ENCODE measurements around the gene DCUN1D4. TPM values are rescaled to one million over a fixed set of nuclear protein-coding genes. Genes with fewer than 3 reads are reported as not detected.
A peak's percentile ranks its signal among the peaks of the same experiment; 100 is the strongest.

The DCUN1D4 gene
- total RNA-seq, 6 experiments from 2014 or later: 22.6 to 62.4 (median 37.0) TPM

GRCh38 chr4:51878431-51878830, 35.5 kb downstream of the DCUN1D4 start:
- 81% methylated on average over 2 of the region's 2 CpGs for WGBS (ENCODE audit: insufficient coverage, low coverage, low lambda C conversion rate, missing lambda C conversion rate)
- ATAC-seq: no peak
- intact Hi-C loops (cut with DNase I): no loop called here
- Histone ChIP-seq H3K36me3 (peaks cover 0 to 22% (median 3%) of the 10 kb centered on the region in 4 donors), H3K27me3 (no peaks in the 10 kb centered on the region), H3K27ac (no peak overlapping the region), H3K4me3 (no peak overlapping the region), H3K9me3 (no peaks in the 10 kb centered on the region), H3K4me1 (peaks cover 0 to 40% (median 3%) of the 10 kb centered on the region in 4 donors)
- no peak for DNase-seq
- TF ChIP-seq CTCF (IDR thresholded peaks at IDR 0.05) (no peak), POLR2A (IDR thresholded peaks at IDR 0.05) (no peak)

- Histone ChIP-seq H3K9me3 (no peaks in the 10 kb centered on the region), H3K36me3 (peaks cover 0 to 8% (median 0%) of the 10 kb centered on the region in 4 donors), H3K27ac (peak overlapping the region; percentile 50 to 84 (median 78)), H3K4me1 (peaks cover 0 to 52% (median 3%) of the 10 kb centered on the region in 4 donors), H3K27me3 (no peaks in the 10 kb centered on the region), H3K4me3 (peak overlapping the region in 1 of 3 donors; percentile 5)
- DNase-seq: peak; percentile 43 to 77 (median 64)
- intact Hi-C loops (cut with DNase I): loop anchor here in 1 of 2 donors (10.0 kb wide), 1 partner anchor 135 kb away; no protein-coding TSS in a partner anchor
- peak; percentile 82 to 96 (median 91) for ATAC-seq
- TF ChIP-seq CTCF (IDR thresholded peaks at IDR 0.05) (no peak), POLR2A (IDR thresholded peaks at IDR 0.05) (no peak)
- 29% methylated on average over 9 of the region's 9 CpGs for WGBS (ENCODE audit: insufficient coverage, low coverage, low lambda C conversion rate, missing lambda C conversion rate)
These were observed 37.3 kb downstream of the DCUN1D4 start for GRCh38 chr4:51880016-51880915.

- peaks cover 0 to 28% (median 12%) of the 10 kb centered on the region in 4 donors for H3K36me3 ChIP-seq
- 43% methylated on average over 2 of the region's 2 CpGs for WGBS (ENCODE audit: insufficient coverage, low coverage, low lambda C conversion rate, missing lambda C conversion rate)
- H3K9me3 ChIP-seq: no peaks in the 10 kb centered on the region
- TF ChIP-seq CTCF (IDR thresholded peaks at IDR 0.05): no peak
- no peak for TF ChIP-seq POLR2A (IDR thresholded peaks at IDR 0.05)
- intact Hi-C loops (cut with DNase I): loop anchor here in 1 of 2 donors (10.0 kb wide), 1 partner anchor 131 kb away; no protein-coding TSS in a partner anchor
- peak overlapping the region in 1 of 3 donors; percentile 7 for H3K27ac ChIP-seq
- DNase-seq (no peak), ATAC-seq (peak in 2 of 4 donors; percentile 12 to 15)
- H3K27me3 ChIP-seq: no peaks in the 10 kb centered on the region
- peaks cover 0 to 48% (median 3%) of the 10 kb centered on the region in 4 donors for H3K4me1 ChIP-seq
- no peak overlapping the region for H3K4me3 ChIP-seq
These were observed 41.1 kb downstream of the DCUN1D4 start for GRCh38 chr4:51884055-51884454.

- ATAC-seq (no peak), DNase-seq (no peak)
- Histone ChIP-seq H3K4me1 (peaks cover 0 to 43% (median 3%) of the 10 kb centered on the region in 4 donors), H3K27ac (peak overlapping the region in 1 of 3 donors; percentile 7), H3K27me3 (no peaks in the 10 kb centered on the region), H3K36me3 (peaks cover 0 to 34% (median 12%) of the 10 kb centered on the region in 4 donors), H3K9me3 (no peaks in the 10 kb centered on the region), H3K4me3 (no peak overlapping the region)
- TF ChIP-seq CTCF (IDR thresholded peaks at IDR 0.05): no peak
- no peak for TF ChIP-seq POLR2A (IDR thresholded peaks at IDR 0.05)
- WGBS (ENCODE audit: insufficient coverage, low coverage, low lambda C conversion rate, missing lambda C conversion rate): 86% methylated on average over 2 of the region's 2 CpGs
- intact Hi-C loops (cut with DNase I): loop anchor here in 1 of 2 donors (10.0 kb wide), 1 partner anchor 130 kb away; no protein-coding TSS in a partner anchor
These were observed 41.7 kb downstream of the DCUN1D4 start for GRCh38 chr4:51884606-51885005.
